GM23338 (cell line): Measurements from ENCODE around the gene LRRC27. TPM values are rescaled to one million over a fixed set of nuclear protein-coding genes. Genes with fewer than 3 reads are reported as not detected.

ENCODE experiments used
- ATAC-seq: fragments of 200-7000 bp; cut with Tn5 transposase; 3 replicates; pipeline ENCODE4 v1.9.1; 2020
- DNase-seq: peaks from one replicate; pipeline ENCODE4 v3.0.0-alpha.2; 2015; ENCODE audit warnings: low spot score
- H2AFZ ChIP-seq: fragments of 200-600 bp; sonication (generic); 2 replicates; pipeline ENCODE4 v1.8.0; 2016; ENCODE audit warnings: antibody characterized with exemption, mild to moderate bottlenecking, moderate library complexity
- H3F3A ChIP-seq: fragments of 200-600 bp; sonication (generic); replicated peaks from 2 replicates; pipeline ENCODE4 v1.8.0; 2017; ENCODE audit warnings: antibody characterized with exemption, mixed run types, low read depth
- H3K27ac ChIP-seq: fragments of 200-600 bp; sonication (generic); 2 replicates; pipeline ENCODE4 v1.6.1; 2016; ENCODE audit warnings: low read depth
- H3K27me3 ChIP-seq: fragments of 200-600 bp; sonication (generic); 2 replicates; pipeline ENCODE4 v1.8.0; 2016; ENCODE audit warnings: mild to moderate bottlenecking, mixed run types, moderate library complexity; ENCODE audit not compliant: insufficient read depth
- H3K36me3 ChIP-seq: fragments of 200-600 bp; sonication (generic); 2 replicates; pipeline ENCODE4 v1.8.0; 2016; ENCODE audit warnings: mild to moderate bottlenecking; ENCODE audit not compliant: insufficient read depth
- H3K4me1 ChIP-seq: fragments of 200-600 bp; sonication (generic); 2 replicates; pipeline ENCODE4 v1.8.0; 2016; ENCODE audit warnings: mild to moderate bottlenecking, moderate library complexity; ENCODE audit not compliant: insufficient read depth
- H3K4me2 ChIP-seq: fragments of 200-600 bp; sonication (generic); 2 replicates; pipeline ENCODE4 v1.7.1; 2017; ENCODE audit warnings: mixed run types
- H3K4me3 ChIP-seq: fragments of 200-600 bp; sonication (generic); 2 replicates; pipeline ENCODE4 v1.6.1; 2016; ENCODE audit warnings: mixed run types
- H3K79me2 ChIP-seq: fragments of 200-600 bp; sonication (generic); replicated peaks from 2 replicates; pipeline ENCODE4 v1.8.0; 2017; ENCODE audit warnings: mild to moderate bottlenecking; ENCODE audit not compliant: insufficient read depth
- H3K9me2 ChIP-seq: fragments of 200-600 bp; sonication (generic); 2 replicates; pipeline ENCODE4 v1.8.0; 2017; ENCODE audit not compliant: insufficient read depth
- H4K20me1 ChIP-seq: fragments of 200-600 bp; sonication (generic); replicated peaks from 2 replicates; pipeline ENCODE4 v1.8.0; 2017; ENCODE audit warnings: mild to moderate bottlenecking; ENCODE audit not compliant: insufficient read depth
- H3K27ac Mint-ChIP-seq: 2 replicates; pipeline ENCODE4 v1.8.0; 2020; ENCODE audit warnings: inconsistent platforms, mild to moderate bottlenecking, moderate library complexity, mixed read lengths
- H3K27me3 Mint-ChIP-seq: 3 replicates; pipeline ENCODE4 v1.8.0; 2022; ENCODE audit warnings: low read depth, mild to moderate bottlenecking, moderate library complexity, mixed read lengths, inconsistent platforms; ENCODE audit not compliant: insufficient read depth, poor library complexity
- H3K36me3 Mint-ChIP-seq: 3 replicates; pipeline ENCODE4 v1.8.0; 2021; ENCODE audit warnings: low read depth, mild to moderate bottlenecking, inconsistent platforms, moderate library complexity, mixed read lengths
- H3K4me1 Mint-ChIP-seq: 3 replicates; pipeline ENCODE4 v1.8.0; 2020; ENCODE audit warnings: mild to moderate bottlenecking, inconsistent platforms, mixed read lengths
- H3K4me3 Mint-ChIP-seq: 3 replicates; pipeline ENCODE4 v1.8.0; 2021; ENCODE audit warnings: moderate library complexity, mild to moderate bottlenecking, inconsistent platforms, mixed read lengths
- H3K9me3 Mint-ChIP-seq: 3 replicates; pipeline ENCODE4 v1.8.0; 2020; ENCODE audit warnings: moderate library complexity, mild to moderate bottlenecking, inconsistent platforms, mixed read lengths
- CREB1 ChIP-seq: fragments of 250-450 bp; sonication (Bioruptor Pico); IDR thresholded peaks from 2 replicates; pipeline ENCODE4 v1.5.0; 2020; ENCODE audit warnings: low read depth, mild to moderate bottlenecking, moderate library complexity
- EZH2 ChIP-seq: fragments of 200-600 bp; sonication (generic); IDR thresholded peaks from one replicate; pipeline ENCODE4 v1.8.0; 2017; ENCODE audit warnings: antibody characterized with exemption, mild to moderate bottlenecking, low read depth; ENCODE audit not compliant: unreplicated experiment
- EZH2phosphoT487 ChIP-seq: fragments of 200-600 bp; sonication (generic); IDR thresholded peaks from one replicate; pipeline ENCODE4 v1.8.1; 2018; ENCODE audit warnings: antibody characterized with exemption; ENCODE audit not compliant: unreplicated experiment
- JUNB ChIP-seq: IDR thresholded peaks from one replicate; pipeline ENCODE4 v1.6.1; 2016; ENCODE audit warnings: antibody characterized with exemption; ENCODE audit not compliant: unreplicated experiment
- NANOG ChIP-seq: IDR thresholded peaks from 2 replicates; pipeline ENCODE4 v1.6.1; 2016; ENCODE audit warnings: antibody characterized with exemption, borderline replicate concordance
- POLR2AphosphoS5 ChIP-seq: IDR thresholded peaks from 2 replicates; pipeline ENCODE4 v1.6.1; 2016; ENCODE audit warnings: antibody characterized with exemption, low read depth
- STAT1 ChIP-seq: IDR thresholded peaks from one replicate; pipeline ENCODE4 v1.6.1; 2016; ENCODE audit warnings: antibody characterized with exemption; ENCODE audit not compliant: unreplicated experiment
- ZNF114 ChIP-seq: fragments of 250-450 bp; sonication (Bioruptor Pico); IDR thresholded peaks from 2 replicates; pipeline ENCODE4 v1.5.0; 2020; ENCODE audit warnings: mild to moderate bottlenecking, moderate library complexity
- ZNF331 ChIP-seq: fragments of 250-450 bp; sonication (Bioruptor Pico); IDR thresholded peaks from 2 replicates; pipeline ENCODE4 v1.5.0; 2020; ENCODE audit warnings: low read depth, mild to moderate bottlenecking, moderate library complexity
- polyA plus RNA-seq: library from polyadenylated mRNA; unstranded; fragments of >200 nt; fragmentation: Nextera tagmentation; extraction: Ambion mirVana; gene quantifications from 2 replicates; pipeline ENCODE4 v1.2.1, GENCODE V29; 2016
- total RNA-seq: library from RNA; depleted of rRNA; stranded (reverse); fragments of >200 nt; shearing (Covaris generic); gene quantifications from 2 replicates; pipeline ENCODE4 v1.2.3, GENCODE V29; 2014
- TF ChIP-seq, protein P1 (sequence below): fragments of 250-450 bp; sonication (Bioruptor Pico); IDR thresholded peaks from 2 replicates; pipeline ENCODE4 v1.5.0; 2020; ENCODE audit warnings: mild to moderate bottlenecking, moderate library complexity
- TF ChIP-seq, protein P2 (sequence below), 2 experiments: fragments of 200-600 bp in 1 of 2; sonication (generic) in 1 of 2; conservative IDR thresholded peaks; 2 replicates each; pipeline versions ENCODE4 v1.5.1 to v1.6.1; 2016 to 2017; ENCODE audit warnings: antibody characterized with exemption in 2 of 2, low read depth in 2 of 2, mild to moderate bottlenecking in 2 of 2, moderate library complexity in 1 of 2
- TF ChIP-seq, protein P3 (sequence below): IDR thresholded peaks from one replicate; pipeline ENCODE4 v1.6.1; 2018; ENCODE audit warnings: antibody characterized with exemption; ENCODE audit not compliant: unreplicated experiment
- TF ChIP-seq, protein P4 (sequence below): IDR thresholded peaks from 2 replicates; pipeline ENCODE4 v1.6.1; 2016; ENCODE audit warnings: antibody characterized with exemption

The LRRC27 gene
- total and polyA plus RNA-seq, 2 experiments from 2014 or later = 2.9 to 3.5 TPM

DNA sequence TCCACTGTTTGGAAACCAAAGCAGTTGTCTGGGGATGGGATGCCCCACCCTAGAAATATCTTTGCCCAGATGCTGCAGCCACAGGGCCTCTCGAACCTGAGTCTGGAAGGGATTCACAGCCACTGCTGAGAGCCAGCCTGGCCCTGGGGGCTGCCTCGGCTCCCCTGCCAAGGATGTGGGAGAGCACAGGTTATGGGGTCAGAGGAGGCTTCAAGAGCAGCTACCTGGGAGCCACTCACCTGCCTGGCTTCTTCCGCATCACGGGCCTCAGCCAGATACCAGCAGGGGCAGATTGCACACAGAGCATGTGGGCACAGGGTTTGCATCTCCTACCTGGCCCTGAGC is 59.7 kb downstream of the LRRC27 start:
- peaks cover 14% of the 10 kb centered on the region for H3K27me3 Mint-ChIP-seq
- H3K27ac Mint-ChIP-seq = no peak overlapping the region
- TF ChIP-seq EZH2phosphoT487 (no peak), CREB1 (CRISPR knock-in tag) (no peak), STAT1 (no peak), EZH2 (no peak), JUNB (no peak), ZNF331 (CRISPR knock-in tag) (no peak), ZNF114 (CRISPR knock-in tag) (no peak), POLR2AphosphoS5 (no peak), NANOG (no peak)
- TF ChIP-seq, protein P1, sequence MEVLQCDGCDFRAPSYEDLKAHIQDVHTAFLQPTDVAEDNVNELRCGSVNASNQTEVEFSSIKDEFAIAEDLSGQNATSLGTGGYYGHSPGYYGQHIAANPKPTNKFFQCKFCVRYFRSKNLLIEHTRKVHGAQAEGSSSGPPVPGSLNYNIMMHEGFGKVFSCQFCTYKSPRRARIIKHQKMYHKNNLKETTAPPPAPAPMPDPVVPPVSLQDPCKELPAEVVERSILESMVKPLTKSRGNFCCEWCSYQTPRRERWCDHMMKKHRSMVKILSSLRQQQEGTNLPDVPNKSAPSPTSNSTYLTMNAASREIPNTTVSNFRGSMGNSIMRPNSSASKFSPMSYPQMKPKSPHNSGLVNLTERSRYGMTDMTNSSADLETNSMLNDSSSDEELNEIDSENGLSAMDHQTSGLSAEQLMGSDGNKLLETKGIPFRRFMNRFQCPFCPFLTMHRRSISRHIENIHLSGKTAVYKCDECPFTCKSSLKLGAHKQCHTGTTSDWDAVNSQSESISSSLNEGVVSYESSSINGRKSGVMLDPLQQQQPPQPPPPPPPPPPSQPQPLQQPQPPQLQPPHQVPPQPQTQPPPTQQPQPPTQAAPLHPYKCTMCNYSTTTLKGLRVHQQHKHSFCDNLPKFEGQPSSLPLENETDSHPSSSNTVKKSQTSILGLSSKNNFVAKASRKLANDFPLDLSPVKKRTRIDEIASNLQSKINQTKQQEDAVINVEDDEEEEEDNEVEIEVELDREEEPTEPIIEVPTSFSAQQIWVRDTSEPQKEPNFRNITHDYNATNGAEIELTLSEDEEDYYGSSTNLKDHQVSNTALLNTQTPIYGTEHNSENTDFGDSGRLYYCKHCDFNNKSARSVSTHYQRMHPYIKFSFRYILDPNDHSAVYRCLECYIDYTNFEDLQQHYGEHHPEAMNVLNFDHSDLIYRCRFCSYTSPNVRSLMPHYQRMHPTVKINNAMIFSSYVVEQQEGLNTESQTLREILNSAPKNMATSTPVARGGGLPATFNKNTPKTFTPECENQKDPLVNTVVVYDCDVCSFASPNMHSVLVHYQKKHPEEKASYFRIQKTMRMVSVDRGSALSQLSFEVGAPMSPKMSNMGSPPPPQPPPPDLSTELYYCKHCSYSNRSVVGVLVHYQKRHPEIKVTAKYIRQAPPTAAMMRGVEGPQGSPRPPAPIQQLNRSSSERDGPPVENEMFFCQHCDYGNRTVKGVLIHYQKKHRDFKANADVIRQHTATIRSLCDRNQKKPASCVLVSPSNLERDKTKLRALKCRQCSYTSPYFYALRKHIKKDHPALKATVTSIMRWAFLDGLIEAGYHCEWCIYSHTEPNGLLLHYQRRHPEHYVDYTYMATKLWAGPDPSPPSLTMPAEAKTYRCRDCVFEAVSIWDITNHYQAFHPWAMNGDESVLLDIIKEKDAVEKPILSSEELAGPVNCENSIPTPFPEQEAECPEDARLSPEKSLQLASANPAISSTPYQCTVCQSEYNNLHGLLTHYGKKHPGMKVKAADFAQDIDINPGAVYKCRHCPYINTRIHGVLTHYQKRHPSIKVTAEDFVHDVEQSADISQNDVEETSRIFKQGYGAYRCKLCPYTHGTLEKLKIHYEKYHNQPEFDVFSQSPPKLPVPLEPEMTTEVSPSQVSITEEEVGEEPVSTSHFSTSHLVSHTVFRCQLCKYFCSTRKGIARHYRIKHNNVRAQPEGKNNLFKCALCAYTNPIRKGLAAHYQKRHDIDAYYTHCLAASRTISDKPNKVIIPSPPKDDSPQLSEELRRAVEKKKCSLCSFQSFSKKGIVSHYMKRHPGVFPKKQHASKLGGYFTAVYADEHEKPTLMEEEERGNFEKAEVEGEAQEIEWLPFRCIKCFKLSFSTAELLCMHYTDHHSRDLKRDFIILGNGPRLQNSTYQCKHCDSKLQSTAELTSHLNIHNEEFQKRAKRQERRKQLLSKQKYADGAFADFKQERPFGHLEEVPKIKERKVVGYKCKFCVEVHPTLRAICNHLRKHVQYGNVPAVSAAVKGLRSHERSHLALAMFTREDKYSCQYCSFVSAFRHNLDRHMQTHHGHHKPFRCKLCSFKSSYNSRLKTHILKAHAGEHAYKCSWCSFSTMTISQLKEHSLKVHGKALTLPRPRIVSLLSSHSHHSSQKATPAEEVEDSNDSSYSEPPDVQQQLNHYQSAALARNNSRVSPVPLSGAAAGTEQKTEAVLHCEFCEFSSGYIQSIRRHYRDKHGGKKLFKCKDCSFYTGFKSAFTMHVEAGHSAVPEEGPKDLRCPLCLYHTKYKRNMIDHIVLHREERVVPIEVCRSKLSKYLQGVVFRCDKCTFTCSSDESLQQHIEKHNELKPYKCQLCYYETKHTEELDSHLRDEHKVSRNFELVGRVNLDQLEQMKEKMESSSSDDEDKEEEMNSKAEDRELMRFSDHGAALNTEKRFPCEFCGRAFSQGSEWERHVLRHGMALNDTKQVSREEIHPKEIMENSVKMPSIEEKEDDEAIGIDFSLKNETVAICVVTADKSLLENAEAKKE (CRISPR knock-in tag) = no peak
- TF ChIP-seq, protein P2, sequence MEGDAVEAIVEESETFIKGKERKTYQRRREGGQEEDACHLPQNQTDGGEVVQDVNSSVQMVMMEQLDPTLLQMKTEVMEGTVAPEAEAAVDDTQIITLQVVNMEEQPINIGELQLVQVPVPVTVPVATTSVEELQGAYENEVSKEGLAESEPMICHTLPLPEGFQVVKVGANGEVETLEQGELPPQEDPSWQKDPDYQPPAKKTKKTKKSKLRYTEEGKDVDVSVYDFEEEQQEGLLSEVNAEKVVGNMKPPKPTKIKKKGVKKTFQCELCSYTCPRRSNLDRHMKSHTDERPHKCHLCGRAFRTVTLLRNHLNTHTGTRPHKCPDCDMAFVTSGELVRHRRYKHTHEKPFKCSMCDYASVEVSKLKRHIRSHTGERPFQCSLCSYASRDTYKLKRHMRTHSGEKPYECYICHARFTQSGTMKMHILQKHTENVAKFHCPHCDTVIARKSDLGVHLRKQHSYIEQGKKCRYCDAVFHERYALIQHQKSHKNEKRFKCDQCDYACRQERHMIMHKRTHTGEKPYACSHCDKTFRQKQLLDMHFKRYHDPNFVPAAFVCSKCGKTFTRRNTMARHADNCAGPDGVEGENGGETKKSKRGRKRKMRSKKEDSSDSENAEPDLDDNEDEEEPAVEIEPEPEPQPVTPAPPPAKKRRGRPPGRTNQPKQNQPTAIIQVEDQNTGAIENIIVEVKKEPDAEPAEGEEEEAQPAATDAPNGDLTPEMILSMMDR (conservative IDR thresholded peaks at IDR 0.05; ENCODE audit: low read depth in 2 of 2) = no peak
- TF ChIP-seq, protein P3, sequence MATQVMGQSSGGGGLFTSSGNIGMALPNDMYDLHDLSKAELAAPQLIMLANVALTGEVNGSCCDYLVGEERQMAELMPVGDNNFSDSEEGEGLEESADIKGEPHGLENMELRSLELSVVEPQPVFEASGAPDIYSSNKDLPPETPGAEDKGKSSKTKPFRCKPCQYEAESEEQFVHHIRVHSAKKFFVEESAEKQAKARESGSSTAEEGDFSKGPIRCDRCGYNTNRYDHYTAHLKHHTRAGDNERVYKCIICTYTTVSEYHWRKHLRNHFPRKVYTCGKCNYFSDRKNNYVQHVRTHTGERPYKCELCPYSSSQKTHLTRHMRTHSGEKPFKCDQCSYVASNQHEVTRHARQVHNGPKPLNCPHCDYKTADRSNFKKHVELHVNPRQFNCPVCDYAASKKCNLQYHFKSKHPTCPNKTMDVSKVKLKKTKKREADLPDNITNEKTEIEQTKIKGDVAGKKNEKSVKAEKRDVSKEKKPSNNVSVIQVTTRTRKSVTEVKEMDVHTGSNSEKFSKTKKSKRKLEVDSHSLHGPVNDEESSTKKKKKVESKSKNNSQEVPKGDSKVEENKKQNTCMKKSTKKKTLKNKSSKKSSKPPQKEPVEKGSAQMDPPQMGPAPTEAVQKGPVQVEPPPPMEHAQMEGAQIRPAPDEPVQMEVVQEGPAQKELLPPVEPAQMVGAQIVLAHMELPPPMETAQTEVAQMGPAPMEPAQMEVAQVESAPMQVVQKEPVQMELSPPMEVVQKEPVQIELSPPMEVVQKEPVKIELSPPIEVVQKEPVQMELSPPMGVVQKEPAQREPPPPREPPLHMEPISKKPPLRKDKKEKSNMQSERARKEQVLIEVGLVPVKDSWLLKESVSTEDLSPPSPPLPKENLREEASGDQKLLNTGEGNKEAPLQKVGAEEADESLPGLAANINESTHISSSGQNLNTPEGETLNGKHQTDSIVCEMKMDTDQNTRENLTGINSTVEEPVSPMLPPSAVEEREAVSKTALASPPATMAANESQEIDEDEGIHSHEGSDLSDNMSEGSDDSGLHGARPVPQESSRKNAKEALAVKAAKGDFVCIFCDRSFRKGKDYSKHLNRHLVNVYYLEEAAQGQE = no peak
- TF ChIP-seq, protein P4, sequence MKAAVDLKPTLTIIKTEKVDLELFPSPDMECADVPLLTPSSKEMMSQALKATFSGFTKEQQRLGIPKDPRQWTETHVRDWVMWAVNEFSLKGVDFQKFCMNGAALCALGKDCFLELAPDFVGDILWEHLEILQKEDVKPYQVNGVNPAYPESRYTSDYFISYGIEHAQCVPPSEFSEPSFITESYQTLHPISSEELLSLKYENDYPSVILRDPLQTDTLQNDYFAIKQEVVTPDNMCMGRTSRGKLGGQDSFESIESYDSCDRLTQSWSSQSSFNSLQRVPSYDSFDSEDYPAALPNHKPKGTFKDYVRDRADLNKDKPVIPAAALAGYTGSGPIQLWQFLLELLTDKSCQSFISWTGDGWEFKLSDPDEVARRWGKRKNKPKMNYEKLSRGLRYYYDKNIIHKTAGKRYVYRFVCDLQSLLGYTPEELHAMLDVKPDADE = no peak
- Histone ChIP-seq H2AFZ (no peak overlapping the region), H3K36me3 (no peaks in the 10 kb centered on the region), H3K27ac (no peak overlapping the region), H3F3A (no peaks in the 10 kb centered on the region), H3K9me2 (peaks cover 14% of the 10 kb centered on the region), H4K20me1 (no peaks in the 10 kb centered on the region), H3K4me2 (no peak overlapping the region), H3K27me3 (no peaks in the 10 kb centered on the region), H3K4me1 (peaks cover 9% of the 10 kb centered on the region; the same call in 1 of the 2 replicates), H3K79me2 (no peaks in the 10 kb centered on the region), H3K4me3 (no peak overlapping the region)
- H3K4me1 Mint-ChIP-seq = peaks cover 9% of the 10 kb centered on the region
- peaks cover 3% of the 10 kb centered on the region; the same call in 1 of the 3 replicates for H3K36me3 Mint-ChIP-seq
- H3K4me3 Mint-ChIP-seq = no peak overlapping the region
- ATAC-seq (no peak), DNase-seq (no peak)
- peaks cover 5% of the 10 kb centered on the region; the same call in 1 of the 3 replicates for H3K9me3 Mint-ChIP-seq
